Islet of Langerhans (tissue), 1 donor: ENCODE data around the gene OSBPL7.

Experiments
- FAIRE-seq: peaks from one replicate; lab custom pipeline; 2011; peaks lifted over from hg19 to GRCh38; lab: Jason Lieb, UNC

Gene OSBPL7

GRCh38 chr17:47821424-47822391 lies at the start of gene OSBPL7:
Gene OSBPL7, minus strand, starts transcription at chr17:47821794. Its CDS starts 1,516 bp downstream, at chr17:47820278.
- FAIRE-seq: no peak

- FAIRE-seq: no peak
These were observed 49.5 kb upstream of the OSBPL7 start for GRCh38 chr17:47871048-47871447.

- no peak for FAIRE-seq
These were observed 48.5 kb upstream of the OSBPL7 start for GRCh38 chr17:47870056-47870455.

GRCh38 chr17:47869114-47869513 lies 47.5 kb upstream of the OSBPL7 start:
- FAIRE-seq: no peak

GRCh38 chr17:47867813-47868533 lies 46.4 kb upstream of the OSBPL7 start:
- FAIRE-seq: no peak

GRCh38 chr17:47866941-47867340 lies 45.3 kb upstream of the OSBPL7 start:
- FAIRE-seq: no peak

GRCh38 chr17:47864791-47865216 lies 43.2 kb upstream of the OSBPL7 start:
- FAIRE-seq: no peak

- no peak for FAIRE-seq
These were observed 41.2 kb upstream of the OSBPL7 start for GRCh38 chr17:47862621-47863440.

- FAIRE-seq: no peak
These were observed 38.8 kb upstream of the OSBPL7 start for GRCh38 chr17:47860386-47860785.

- no peak for FAIRE-seq
These were observed 36.2 kb upstream of the OSBPL7 start for GRCh38 chr17:47857551-47858455.

- no peak for FAIRE-seq
These were observed 35.2 kb upstream of the OSBPL7 start for GRCh38 chr17:47856830-47857229.

- FAIRE-seq: no peak
These were observed 34.1 kb upstream of the OSBPL7 start for GRCh38 chr17:47855737-47856136.

GRCh38 chr17:47853616-47854015 lies 32.0 kb upstream of the OSBPL7 start:
- FAIRE-seq: no peak

GRCh38 chr17:47852113-47852949 lies 30.7 kb upstream of the OSBPL7 start:
- no peak for FAIRE-seq

GRCh38 chr17:47851764-47852112 lies 30.1 kb upstream of the OSBPL7 start:
- FAIRE-seq: no peak

GRCh38 chr17:47850692-47851573 lies 29.3 kb upstream of the OSBPL7 start, which contains the start of gene SP6:
Gene SP6, minus strand, starts transcription at chr17:47851163. Its CDS starts 2,734 bp downstream, at chr17:47848429.
- no peak for FAIRE-seq

- FAIRE-seq: no peak
These were observed 28.7 kb upstream of the OSBPL7 start for GRCh38 chr17:47850373-47850691.

GRCh38 chr17:47848198-47848513 lies 26.6 kb upstream of the OSBPL7 start:
- no peak for FAIRE-seq

GRCh38 chr17:47847341-47848197 lies 26.0 kb upstream of the OSBPL7 start:
- FAIRE-seq: no peak
